ENCODE results near the gene CROCC2. TPM values are rescaled to one million over a fixed set of nuclear protein-coding genes. Genes with fewer than 3 reads are reported as not detected.
A peak's percentile ranks its signal among the peaks of the same experiment; 100 is the strongest.

The CROCC2 gene
- total and polyA plus RNA-seq, 4 donors = 1.3 to 17.4 (median 4.4) TPM

DNA sequence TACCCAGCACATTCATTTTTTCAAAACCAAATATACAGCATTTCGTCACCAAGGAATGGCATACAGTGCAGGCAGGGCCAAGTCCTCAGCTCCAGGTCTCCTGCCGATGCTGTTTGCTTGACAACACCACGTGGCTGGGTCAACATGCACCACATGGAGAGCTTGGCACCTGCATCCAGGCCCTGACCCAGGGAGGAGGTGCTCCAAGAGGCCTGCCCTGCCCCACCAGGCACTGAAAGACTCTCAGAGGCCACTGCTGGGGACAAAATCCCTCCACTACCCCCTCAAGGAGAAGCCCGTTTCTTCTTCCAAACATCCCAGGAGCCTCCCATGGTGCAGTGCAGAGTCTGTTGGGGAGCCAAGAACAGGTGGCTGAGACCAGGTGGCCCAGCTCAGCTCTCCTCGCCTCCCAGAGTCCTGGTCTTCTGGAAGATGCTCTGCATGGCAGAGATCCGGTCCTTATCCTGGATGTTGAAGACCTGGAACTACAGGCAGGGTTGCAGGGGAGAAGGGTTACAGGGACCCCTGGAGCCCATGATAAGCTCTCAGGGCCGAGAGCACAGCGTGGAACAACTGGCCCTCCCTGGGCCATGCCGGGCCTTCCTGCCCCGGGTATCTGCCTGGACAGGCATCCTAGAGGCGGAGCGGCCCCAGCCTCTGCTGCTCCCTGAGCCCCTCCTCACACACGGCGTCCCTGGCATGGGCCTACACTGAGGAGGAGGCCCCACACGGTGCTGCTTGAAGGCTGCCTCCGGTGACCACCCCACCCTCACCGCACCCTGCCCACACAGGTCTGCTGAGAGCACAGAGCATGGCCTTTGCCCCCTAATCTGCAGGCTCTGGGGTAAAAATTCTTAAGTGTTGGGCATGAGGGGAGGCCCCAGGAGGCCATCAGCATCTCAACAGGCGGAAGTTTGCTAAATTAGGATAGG is 19.2 kb upstream of the CROCC2 start:
- peaks cover 0 to 2% (median 0%) of the 10 kb centered on the region in 3 donors for H3K27me3 ChIP-seq (ENCODE audit: control insufficient read depth in 3 of 3, insufficient read depth in 3 of 3, low read length in 2 of 3)
- no peak overlapping the region for H3K9ac ChIP-seq (ENCODE audit: insufficient read depth in 1 of 2, low read length in 2 of 2)
- H3K36me3 ChIP-seq (ENCODE audit: control insufficient read depth in 4 of 4, insufficient read depth in 4 of 4, low read length in 4 of 4) = no peaks in the 10 kb centered on the region
- no peak overlapping the region for H3K4me3 ChIP-seq
- DNase-seq = peak in 1 of 3 donors; percentile 9
- ATAC-seq (ENCODE audit: insufficient read depth, low FRiP score) = no peak
- no peaks in the 10 kb centered on the region for H3K4me1 ChIP-seq (ENCODE audit: control insufficient read depth in 5 of 5, insufficient read depth in 5 of 5, low read length in 5 of 5)
- 87 to 90% methylated on average over 18 of the region's 18 CpGs for WGBS, 2 donors
- H3K9me3 ChIP-seq (ENCODE audit: control insufficient read depth in 4 of 4, insufficient read depth in 3 of 4, low read length in 3 of 4) = no peaks in the 10 kb centered on the region
- H3K27ac ChIP-seq (ENCODE audit: low read depth in 1 of 2, low read length in 1 of 2) = no peak overlapping the region
- TF ChIP-seq, protein P1, sequence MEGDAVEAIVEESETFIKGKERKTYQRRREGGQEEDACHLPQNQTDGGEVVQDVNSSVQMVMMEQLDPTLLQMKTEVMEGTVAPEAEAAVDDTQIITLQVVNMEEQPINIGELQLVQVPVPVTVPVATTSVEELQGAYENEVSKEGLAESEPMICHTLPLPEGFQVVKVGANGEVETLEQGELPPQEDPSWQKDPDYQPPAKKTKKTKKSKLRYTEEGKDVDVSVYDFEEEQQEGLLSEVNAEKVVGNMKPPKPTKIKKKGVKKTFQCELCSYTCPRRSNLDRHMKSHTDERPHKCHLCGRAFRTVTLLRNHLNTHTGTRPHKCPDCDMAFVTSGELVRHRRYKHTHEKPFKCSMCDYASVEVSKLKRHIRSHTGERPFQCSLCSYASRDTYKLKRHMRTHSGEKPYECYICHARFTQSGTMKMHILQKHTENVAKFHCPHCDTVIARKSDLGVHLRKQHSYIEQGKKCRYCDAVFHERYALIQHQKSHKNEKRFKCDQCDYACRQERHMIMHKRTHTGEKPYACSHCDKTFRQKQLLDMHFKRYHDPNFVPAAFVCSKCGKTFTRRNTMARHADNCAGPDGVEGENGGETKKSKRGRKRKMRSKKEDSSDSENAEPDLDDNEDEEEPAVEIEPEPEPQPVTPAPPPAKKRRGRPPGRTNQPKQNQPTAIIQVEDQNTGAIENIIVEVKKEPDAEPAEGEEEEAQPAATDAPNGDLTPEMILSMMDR (IDR thresholded peaks at IDR 0.05; ENCODE audit: control extremely low read depth, extremely low read depth) = no peak

DNA sequence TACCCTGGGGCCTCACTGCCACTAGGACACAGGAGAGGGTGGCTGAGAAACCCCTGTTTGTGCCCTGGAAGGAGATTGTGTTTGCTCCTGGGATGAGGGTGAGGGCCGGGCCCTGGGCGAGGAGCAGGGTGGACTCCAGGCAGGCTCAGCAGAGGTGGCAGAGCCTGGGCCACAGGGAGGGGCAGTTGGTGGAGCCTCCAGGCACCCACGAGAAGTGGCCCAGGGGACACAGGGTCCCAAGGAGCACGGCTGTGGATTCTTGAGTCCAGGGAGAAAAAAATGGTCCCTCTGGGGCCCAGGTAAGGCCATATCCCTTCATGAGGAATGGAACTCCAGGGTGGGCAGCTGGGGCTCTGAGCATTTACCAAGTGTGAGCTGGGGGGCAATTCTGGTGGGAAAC is 18.5 kb upstream of the CROCC2 start:
- Histone ChIP-seq H3K4me1 (ENCODE audit: control insufficient read depth in 5 of 5, insufficient read depth in 5 of 5, low read length in 5 of 5) (no peaks in the 10 kb centered on the region), H3K9ac (ENCODE audit: insufficient read depth in 1 of 2, low read length in 2 of 2) (no peak overlapping the region), H3K4me3 (no peak overlapping the region), H3K27me3 (ENCODE audit: control insufficient read depth in 3 of 3, insufficient read depth in 3 of 3, low read length in 2 of 3) (peaks cover 0 to under 1% (median 0%) of the 10 kb centered on the region in 3 donors), H3K36me3 (ENCODE audit: control insufficient read depth in 4 of 4, insufficient read depth in 4 of 4, low read length in 4 of 4) (no peaks in the 10 kb centered on the region), H3K27ac (ENCODE audit: low read depth in 1 of 2, low read length in 1 of 2) (no peak overlapping the region), H3K9me3 (ENCODE audit: control insufficient read depth in 4 of 4, insufficient read depth in 3 of 4, low read length in 3 of 4) (no peaks in the 10 kb centered on the region)
- TF ChIP-seq, protein P1 (IDR thresholded peaks at IDR 0.05; ENCODE audit: control extremely low read depth, extremely low read depth) = no peak
- DNase-seq = peak in 1 of 3 donors; percentile 4
- WGBS, 2 donors = 92 to 97% methylated on average over 4 of the region's 4 CpGs
- ATAC-seq (ENCODE audit: insufficient read depth, low FRiP score) = no peak

- TF ChIP-seq, protein P1 (IDR thresholded peaks at IDR 0.05; ENCODE audit: control extremely low read depth, extremely low read depth) = no peak
- no peak overlapping the region for H3K9ac ChIP-seq (ENCODE audit: insufficient read depth in 1 of 2, low read length in 2 of 2)
- no peaks in the 10 kb centered on the region for H3K36me3 ChIP-seq (ENCODE audit: control insufficient read depth in 4 of 4, insufficient read depth in 4 of 4, low read length in 4 of 4)
- peaks cover 0 to 6% (median 0%) of the 10 kb centered on the region in 5 donors for H3K4me1 ChIP-seq (ENCODE audit: control insufficient read depth in 5 of 5, insufficient read depth in 5 of 5, low read length in 5 of 5)
- H3K27me3 ChIP-seq (ENCODE audit: control insufficient read depth in 3 of 3, insufficient read depth in 3 of 3, low read length in 2 of 3) = no peaks in the 10 kb centered on the region
- no peak overlapping the region for H3K4me3 ChIP-seq
- WGBS, 2 donors = 95% methylated on average over 37 of the region's 37 CpGs
- DNase-seq (peak in 1 of 3 donors; percentile 3), ATAC-seq (ENCODE audit: insufficient read depth, low FRiP score) (no peak)
- no peaks in the 10 kb centered on the region for H3K9me3 ChIP-seq (ENCODE audit: control insufficient read depth in 4 of 4, insufficient read depth in 3 of 4, low read length in 3 of 4)
- no peak overlapping the region for H3K27ac ChIP-seq (ENCODE audit: low read depth in 1 of 2, low read length in 1 of 2)
These were observed 17.8 kb upstream of the CROCC2 start for GRCh38 chr2:240888130-240888889.

Measured in lung (tissue), 12 donors.